Measurements from ENCODE around the gene LRRC59.

- peak; percentile 96 to 98 (median 97) for TF ChIP-seq CTCF (IDR thresholded peaks at IDR 0.05)
- no peak for TF ChIP-seq POLR2A (IDR thresholded peaks at IDR 0.05)
Measured at GRCh38 chr17:50397111-50397918, at the start of gene LRRC59.
